Cerebellar cortex (tissue), 1 donor: ENCODE results near the gene NFX1.

Experiments used
- DNase-seq: peaks from one replicate; pipeline ENCODE4 v3.0.0-alpha.2; 2015; ENCODE audit warnings: low spot score

The NFX1 gene

GRCh38 chr9:33290247-33291030, at the start of gene NFX1:
Gene NFX1, plus strand, starts transcription at chr9:33290516. Its CDS starts 57 bp downstream, at chr9:33290573.
- peak; percentile 97 for DNase-seq

GRCh38 chr9:33241298-33241697, 49.0 kb upstream of the NFX1 start:
- no peak for DNase-seq

- no peak for DNase-seq
These were observed 47.6 kb upstream of the NFX1 start for GRCh38 chr9:33242609-33243134.

DNA sequence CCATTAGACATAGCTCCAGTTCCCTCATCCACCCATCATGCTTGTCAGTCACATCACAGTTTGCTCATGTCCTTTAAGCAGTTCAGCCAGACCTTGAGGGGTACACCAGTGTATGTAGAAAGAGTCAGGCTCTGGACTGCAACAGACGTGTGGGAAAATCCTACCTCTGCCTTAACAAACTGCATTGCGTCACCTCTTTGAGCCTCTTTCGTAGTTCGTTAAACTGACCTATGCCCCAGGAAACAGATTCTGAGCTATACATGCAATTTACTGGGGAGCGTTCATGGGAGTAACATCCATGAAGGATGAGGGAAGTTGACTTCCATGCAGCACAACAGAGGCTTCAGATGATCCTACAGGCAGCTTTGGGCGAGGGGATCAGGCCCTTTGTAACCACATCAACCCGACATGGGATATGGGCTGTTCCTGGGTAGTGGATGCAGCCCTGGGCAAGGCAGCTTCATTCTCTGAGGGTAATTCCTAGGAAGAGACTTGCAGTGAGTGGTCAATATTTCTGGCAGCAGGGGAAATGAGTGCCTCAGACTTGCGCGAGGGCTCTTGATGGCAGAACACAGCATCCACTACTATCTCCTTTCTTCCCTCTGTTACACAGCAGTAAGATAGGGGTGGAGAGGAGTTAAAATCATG, 46.1 kb upstream of the NFX1 start:
- DNase-seq = no peak

DNA sequence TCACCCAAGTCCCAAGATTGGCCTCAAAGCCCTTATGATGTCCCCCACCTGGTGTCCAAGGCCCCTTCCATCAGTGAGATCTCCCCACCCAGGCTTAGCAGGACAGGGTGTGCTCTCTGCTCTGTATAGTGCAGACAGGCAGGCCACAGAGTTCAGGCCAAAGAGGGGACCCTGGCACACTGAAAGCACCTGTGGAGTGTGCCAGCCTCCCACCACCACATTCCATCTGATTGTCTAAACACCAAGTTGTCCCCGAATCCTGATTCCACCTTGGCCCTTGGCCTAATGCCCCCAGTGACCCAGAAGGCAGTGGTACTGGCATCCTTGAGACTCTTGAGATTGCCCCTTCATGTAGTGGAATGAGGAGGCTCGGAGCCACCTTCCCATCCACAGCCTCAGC, 45.0 kb upstream of the NFX1 start:
- DNase-seq = no peak

GRCh38 chr9:33246269-33246860, 44.0 kb upstream of the NFX1 start:
- no peak for DNase-seq

GRCh38 chr9:33248606-33249005, 41.7 kb upstream of the NFX1 start:
- DNase-seq = no peak

- no peak for DNase-seq
These were observed 41.1 kb upstream of the NFX1 start for GRCh38 chr9:33249087-33249658.

DNA sequence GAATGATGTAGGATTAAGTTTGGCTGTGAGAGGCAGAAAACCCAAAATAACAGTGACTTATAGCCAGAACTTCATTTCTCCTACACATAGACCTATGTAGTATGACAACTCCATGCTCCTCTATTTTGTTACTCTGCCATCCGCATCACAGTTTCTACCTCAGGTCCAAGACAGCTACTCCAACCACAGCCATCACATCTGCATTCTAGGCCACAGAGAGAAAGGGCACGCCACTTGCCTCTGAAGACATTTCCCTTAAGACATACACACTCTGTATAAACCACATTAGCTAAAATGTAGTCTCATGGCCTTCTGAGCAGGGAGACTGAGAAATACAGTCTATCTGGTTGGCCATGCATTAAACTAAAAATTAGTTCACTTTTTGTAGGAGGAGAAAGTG, 40.3 kb upstream of the NFX1 start:
- DNase-seq = no peak

DNA sequence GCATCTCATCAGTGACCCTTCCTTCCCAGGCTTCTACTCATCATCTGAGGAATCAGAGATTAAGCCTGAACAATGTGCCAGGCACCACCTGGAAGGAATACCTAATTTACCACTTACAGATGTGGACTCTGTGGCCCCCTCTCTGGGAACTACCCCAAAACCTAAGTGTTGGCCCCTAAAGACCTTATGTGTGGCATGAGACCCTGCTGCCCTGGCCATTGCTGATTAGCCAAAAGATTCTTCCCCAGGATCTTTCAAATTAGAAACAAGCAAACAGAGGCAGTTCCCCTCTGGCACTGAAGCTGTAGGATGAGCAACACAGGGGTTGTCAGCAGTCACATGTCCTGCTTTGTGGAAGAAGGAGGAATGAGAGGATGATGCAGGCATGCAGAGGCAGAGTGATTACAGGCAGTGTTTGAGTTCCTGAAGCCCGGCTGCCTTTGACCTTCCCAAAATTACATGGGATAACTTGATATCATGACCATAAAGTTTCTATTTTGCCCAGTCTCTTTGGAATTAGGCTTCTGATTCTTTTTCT, 39.8 kb upstream of the NFX1 start:
- DNase-seq = no peak

GRCh38 chr9:33254211-33254610, 36.1 kb upstream of the NFX1 start:
- no peak for DNase-seq

DNA sequence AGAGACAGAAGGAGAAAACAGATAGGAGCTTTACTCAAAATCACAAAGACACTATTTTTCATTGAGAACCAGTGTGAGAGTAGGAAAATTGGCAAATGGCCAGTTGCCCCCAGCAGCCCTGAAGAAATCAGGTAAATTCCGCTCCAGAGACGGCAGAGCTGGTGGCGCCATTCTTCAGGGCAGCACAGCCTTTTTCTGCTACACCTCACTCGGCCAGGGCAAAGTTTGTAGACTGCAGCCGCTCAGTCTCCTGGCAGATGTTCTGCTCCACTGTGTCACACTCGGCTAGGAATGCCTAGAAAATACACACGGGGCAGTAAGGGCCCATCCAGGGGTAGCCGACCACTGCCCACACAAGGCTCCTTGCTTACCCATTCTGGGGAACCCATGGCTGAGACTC, 35.3 kb upstream of the NFX1 start:
- DNase-seq = no peak

DNA sequence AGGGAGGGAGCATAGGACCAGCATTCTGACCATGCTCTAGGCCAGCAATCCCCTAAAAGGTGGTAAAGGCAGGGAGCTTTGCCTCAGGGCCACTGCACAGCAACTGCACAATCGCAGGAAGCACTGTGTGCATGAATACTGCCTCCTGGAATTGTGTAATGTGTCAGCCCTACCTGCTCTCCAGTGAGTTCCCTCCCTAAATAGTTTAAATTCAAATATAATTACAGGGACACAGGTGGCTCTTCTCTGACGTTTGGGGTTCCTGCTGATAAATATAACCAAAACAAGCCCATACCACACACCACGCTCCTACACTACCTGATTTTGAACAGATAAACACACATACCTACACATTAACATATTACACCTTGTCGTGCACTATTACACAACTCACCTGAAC, 34.8 kb upstream of the NFX1 start:
- no peak for DNase-seq

DNA sequence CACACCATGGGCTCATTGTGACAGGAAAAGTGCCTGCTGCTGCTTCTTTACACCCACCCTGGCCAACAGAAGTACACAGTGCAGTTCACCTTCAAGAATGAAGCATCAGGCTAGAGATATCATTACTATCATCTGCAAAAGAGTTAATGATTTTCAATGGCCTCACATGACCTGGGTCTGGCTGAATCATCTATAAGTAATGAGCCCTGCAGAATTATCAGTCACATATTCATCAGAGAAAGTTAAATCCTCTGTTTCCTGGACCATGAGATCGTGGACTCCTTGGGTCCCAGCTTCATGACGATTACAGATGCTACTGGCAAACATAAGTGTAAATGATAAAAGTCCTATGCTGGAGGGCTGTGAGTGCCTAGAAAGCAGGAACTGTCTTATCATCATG, 34.1 kb upstream of the NFX1 start:
- DNase-seq = no peak

DNA sequence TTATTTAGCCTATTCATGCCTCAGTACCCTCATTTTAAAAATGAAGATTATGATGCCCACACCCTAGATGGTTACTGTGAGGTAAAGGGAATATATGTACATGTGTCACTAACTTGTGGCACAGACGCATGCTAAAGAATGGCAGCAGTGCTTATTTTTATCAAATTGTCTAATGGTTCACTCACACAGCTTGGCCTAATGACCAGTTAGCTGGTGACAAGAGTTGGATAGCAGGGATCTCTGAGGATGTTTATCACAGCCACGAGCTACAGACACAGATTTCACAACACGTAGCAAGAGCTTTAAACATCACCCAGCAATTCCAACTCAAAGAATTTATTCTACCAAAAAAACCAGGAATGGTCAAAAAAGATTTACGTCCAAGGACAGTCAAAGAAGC, 33.0 kb upstream of the NFX1 start:
- DNase-seq = no peak

DNA sequence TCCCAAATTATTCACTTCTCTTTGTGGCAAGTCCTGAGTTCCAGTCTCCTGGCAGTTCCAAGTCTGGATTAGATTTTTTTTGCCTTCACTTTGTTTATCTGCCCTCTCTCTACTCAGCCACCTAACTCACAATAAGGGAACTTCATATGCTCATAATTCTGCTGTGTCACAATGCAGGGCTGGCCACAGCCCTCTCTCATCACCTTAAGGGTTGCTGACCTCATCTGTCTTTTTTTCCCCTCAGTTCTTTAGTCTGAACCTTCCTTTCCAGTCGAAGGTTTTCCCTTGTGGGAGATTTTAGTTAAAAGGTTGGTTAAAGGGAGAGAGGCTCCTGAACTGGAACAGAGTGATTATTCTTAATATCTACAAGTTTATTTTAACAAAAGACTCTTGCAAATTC, 29.9 kb upstream of the NFX1 start:
- no peak for DNase-seq

DNA sequence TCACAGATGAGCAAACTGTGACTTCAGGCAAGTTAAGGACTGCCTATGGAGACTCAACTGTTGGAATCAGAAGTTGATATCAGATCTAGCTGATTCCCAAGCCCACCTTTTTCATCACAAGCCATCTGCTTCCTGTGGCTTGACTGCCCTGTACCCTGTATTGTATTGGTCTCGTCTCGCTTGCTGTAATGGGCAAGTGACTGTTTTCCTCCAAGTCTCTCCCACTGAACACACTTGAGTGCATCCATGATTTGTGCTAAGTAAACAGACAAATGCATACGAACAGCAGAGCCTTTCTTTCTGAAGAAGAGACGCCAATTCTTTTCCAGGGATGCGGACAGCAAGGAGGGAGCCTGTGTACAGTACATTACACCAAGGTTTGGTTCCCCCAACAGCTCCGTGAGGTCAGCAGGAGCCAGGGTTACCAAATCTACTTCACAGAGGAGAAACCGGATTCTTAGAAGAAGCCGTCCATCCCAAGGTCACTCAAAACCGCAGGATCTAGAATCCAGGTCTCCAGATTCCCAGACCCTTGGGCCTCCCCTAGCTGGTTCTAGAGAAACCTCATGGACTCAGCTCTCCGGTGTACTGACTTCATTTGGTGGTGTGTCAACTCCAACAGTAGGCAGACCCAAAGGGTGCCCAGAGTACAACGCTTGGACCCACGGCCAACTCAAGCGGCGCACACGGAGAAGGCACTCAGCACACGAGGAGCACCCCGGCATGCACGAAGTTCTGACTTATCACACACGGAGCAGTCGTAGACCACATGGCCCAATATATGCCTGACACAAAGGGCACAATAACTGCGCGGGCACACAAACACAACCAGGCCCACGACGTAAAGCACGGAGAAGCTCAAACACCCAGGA, 26.9 kb upstream of the NFX1 start:
- DNase-seq = peak; percentile 12

DNA sequence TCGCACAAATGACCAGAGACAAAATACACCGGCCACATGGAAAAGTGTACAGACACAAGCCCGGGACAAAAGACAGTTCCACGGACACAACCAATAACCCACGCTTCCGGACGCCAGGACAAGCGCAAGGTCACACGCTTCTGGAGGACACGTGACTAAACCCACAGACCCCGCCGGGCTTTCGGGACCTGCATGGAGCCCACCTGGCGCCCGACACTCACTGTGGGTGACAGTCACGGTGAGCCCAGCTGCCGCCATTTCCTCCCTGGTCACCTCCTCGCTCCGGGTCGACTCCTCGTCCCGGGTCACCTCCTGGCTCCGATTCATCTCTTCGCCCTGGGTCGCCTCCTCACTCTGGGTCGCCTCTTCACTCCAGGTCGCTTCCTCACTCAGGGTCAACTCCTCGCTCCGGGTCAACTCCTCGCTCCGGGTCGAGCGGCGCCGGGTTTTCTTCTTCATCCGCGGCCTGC, 26.3 kb upstream of the NFX1 start:
- peak; percentile 38 for DNase-seq

DNA sequence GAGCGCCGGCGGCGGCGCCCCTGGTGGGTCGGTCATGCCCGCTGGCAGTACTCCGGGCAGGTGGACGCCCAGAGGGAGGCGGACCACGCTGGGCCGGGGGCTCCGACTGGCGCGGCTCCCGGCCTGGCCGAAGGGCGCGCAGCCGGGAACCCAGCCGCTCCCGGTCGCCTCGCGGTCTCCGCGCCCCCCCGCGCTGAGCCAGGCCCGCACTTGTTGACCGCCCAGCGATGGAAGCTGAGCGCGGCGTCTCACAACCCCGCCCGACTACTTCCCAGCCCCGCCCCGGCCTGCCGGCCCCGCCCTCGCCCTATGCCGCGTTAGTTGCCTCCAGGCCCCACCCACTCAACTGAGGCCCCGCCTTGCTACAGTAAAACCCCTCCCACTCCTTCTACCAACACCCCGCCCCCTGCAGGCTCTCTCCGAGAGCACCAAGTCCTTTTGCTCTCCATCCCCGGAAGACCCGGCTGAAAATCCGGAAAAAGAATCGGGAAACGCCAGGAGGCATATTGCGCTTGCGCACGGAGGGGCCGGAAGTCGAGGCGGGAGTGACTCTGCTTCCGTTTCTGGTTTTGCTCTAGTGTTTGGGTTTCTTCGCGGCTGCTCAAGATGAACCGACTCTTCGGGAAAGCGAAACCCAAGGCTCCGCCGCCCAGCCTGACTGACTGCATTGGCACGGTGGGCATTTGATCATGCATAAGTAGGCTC, 25.7 kb upstream of the NFX1 start, which contains the start of the genes BAG1 and CHMP5:
Gene BAG1 (minus strand): TSS at position 236 of the 705 bp plus-strand sequence.
Gene CHMP5 (plus strand): TSS at position 577 of the 705 bp plus-strand sequence. CDS start 30 bp downstream, at position 607.
- DNase-seq = peak; percentile 100

- DNase-seq = no peak
These were observed 25.0 kb upstream of the NFX1 start for GRCh38 chr9:33265211-33265865.
